GM08714 (cell line): ENCODE measurements around the gene C10orf53.

ENCODE experiments used
- H3K4me3 ChIP-seq: fragments of 200-500 bp; sonication (Bioruptor generic); 2 replicates; pipeline ENCODE4 v1.5.1; 2014; ENCODE audit warnings: mild to moderate bottlenecking, low read length, inconsistent platforms
- ZNF274 ChIP-seq: IDR thresholded peaks from 2 replicates; pipeline ENCODE4 v1.6.1; 2012; ENCODE audit warnings: mild to moderate bottlenecking, low read depth, low read length

Gene C10orf53

DNA sequence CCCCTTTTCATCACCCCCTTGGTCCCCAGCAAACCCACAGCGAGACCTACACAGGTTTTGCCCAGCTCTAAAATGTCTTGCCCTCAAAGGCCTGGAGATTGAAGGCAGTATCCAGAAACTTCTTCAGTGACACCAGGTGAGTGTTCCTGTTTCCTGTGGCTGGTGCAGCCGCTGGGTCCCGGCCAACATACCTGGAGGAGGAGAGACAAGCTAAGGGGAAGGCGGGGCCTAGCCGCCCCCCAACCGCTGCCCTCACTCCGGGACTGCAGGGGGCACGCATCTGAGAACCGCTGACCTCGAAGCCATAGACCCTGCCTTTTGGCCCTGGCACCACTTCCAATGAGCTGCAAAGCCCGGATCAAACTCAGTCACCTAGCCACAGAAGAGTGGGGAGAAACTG lies 55.7 kb downstream of the C10orf53 start:
- no peak for TF ChIP-seq ZNF274
- H3K4me3 ChIP-seq = no peak overlapping the region

GRCh38 chr10:49735848-49736563 lies 56.6 kb downstream of the C10orf53 start:
- no peak overlapping the region for H3K4me3 ChIP-seq
- TF ChIP-seq ZNF274 = no peak

- no peak for TF ChIP-seq ZNF274
- H3K4me3 ChIP-seq = no peak overlapping the region
Observed at GRCh38 chr10:49736564-49737113, 57.2 kb downstream of the C10orf53 start.

GRCh38 chr10:49737474-49738201 lies 58.2 kb downstream of the C10orf53 start:
- no peak overlapping the region for H3K4me3 ChIP-seq
- no peak for TF ChIP-seq ZNF274

DNA sequence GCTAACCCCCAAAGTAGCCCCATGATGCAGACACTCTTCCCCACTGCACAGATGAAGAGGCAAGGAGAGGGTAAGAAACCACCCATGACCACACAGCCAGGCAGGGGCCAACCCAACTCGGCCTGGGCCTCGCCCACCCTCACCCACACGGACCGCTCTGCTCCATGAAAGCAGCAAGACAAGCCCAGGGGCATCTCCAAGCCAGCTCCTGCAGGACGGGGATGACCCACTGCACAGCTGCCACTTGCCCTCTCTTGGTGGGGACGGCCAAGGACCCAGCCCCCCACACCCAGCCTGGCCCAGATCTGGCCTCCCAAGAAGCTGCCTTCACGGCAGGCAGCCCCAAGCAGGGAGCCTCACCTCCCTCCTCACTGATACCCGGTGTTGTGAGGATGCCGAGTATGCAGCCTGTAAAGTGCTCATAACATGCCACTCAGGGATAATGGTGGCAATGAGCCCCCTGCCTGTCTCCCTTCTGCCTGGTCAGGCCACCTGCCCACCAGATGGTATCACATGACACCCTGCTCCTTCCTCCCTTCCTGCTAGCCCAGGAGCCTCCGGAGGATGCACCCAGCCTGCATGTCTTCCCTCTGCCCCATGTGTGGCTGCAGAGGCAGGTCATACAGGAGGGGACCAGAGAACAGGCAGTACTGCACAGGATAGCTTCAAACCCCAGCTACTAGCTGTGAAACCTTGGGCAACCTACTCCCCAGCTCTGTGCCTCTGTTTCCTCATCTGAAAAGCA lies 59.3 kb downstream of the C10orf53 start:
- H3K4me3 ChIP-seq = no peak overlapping the region
- no peak for TF ChIP-seq ZNF274

DNA sequence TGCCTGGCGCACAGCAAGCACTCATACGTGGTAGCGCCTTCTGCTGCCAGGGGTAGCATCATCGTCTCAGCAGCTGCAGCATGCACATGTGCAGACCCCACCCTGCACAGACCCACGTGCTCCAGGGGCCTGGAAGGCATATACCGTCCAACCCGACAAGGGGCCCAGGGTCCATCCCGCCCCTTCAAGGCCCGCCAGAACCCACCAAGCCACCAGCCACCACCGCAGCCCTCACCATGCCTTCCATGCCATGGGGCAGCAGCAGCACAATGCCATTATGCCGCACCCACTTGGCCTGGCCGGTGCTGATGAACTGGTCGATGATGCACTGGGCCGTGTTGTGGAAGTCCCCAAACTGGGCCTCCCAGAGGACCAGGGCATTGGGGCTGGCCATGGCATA lies 60.0 kb downstream of the C10orf53 start:
- H3K4me3 ChIP-seq = no peak overlapping the region

GRCh38 chr10:49740346-49741107 lies 61.1 kb downstream of the C10orf53 start:
- no peak for TF ChIP-seq ZNF274
- no peak overlapping the region for H3K4me3 ChIP-seq

More for the DNA sequence above, 60.0 kb downstream of the C10orf53 start:
- no peak for TF ChIP-seq ZNF274

GRCh38 chr10:49741108-49741995 lies 61.9 kb downstream of the C10orf53 start:
- H3K4me3 ChIP-seq = no peak overlapping the region
- no peak for TF ChIP-seq ZNF274

DNA sequence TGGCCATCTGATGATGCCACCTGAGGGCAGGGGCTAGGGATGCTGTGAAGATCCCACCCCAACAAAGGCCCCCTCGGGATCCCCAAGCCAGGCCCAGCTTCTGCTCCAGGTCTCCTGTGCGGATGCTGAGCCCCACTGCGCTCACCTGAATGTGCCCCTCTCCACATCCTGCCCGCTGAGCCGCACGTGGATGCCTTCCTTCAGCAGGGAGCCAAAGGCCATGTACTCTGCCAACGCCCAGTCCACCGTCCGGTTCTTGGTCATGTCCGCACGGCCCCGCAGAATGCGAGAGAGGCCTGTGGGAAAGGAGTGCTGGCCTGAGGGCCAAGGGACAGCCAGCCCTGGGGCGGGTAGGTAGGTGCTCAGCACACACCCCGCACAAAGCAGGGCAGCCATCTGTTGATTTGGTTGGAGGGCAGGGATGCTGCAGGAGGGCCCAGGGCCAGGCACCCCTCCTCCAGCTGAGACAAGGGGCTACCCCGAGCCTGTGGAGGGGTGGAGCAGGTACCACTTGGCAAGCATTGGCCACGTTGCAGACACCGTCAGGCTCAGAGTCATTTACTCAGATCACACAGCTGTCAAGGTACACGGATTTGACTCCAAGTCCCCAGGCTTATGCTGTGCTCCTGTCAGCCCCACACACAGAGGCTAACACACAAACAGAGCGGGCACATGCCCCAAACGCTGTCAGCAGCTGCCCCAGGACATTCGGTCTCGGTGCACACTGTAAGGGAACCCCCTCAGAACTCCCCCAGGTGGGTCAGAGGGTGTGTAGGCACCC lies 63.4 kb downstream of the C10orf53 start:
- no peak for TF ChIP-seq ZNF274
- H3K4me3 ChIP-seq = no peak overlapping the region

DNA sequence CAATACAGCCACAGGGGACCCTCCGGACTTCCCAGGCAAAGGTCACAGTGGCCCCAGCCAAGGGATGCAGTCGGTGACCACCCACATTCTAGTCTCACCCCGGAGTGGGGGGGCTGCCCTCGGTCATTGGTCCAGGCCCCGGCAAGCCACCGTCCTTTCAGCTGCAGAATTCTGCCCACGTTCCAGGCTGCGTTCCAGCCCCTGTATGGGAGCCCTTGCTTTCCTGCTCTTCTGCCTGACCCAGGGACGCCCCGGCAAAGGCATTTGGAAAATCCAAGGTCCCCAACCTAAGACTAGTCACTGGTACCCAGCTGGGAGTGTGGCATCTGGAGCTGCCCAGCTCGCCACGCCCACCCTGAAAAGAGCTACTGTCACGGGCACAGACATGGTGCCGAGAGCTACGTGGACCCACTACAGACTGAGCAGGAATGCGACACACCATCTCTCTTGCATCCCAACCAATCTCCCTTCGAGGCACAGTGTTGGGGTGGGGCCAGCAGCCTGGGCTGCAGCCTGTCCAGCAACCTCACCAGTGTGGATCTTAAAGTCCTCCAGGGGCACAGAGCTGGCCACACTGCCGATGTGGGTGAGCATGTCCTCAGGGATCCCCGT lies 64.1 kb downstream of the C10orf53 start:
- H3K4me3 ChIP-seq = no peak overlapping the region
- TF ChIP-seq ZNF274 = no peak

GRCh38 chr10:49744091-49744685 lies 64.7 kb downstream of the C10orf53 start:
- H3K4me3 ChIP-seq = no peak overlapping the region
- no peak for TF ChIP-seq ZNF274
